ENCODE results near the gene ACSS3. TPM values are rescaled to one million over a fixed set of nuclear protein-coding genes. Genes with fewer than 3 reads are reported as not detected.
"Not testable (repeated sequence)": the region's sequence is repeated elsewhere in the genome, so short reads cannot be mapped to it uniquely, and the experiment has no call there.

ACSS3 gene
- polyA plus RNA-seq, 3 donors from 2014 or later, result not detected

- Mint-ChIP-seq H3K4me3 (no peak overlapping the region), H3K9me3 (peaks cover 0 to 21% (median 5%) of the 10 kb centered on the region in 6 donors), H3K27me3 (ENCODE audit: low read depth in 3 of 3) (peaks cover 0 to 1% (median 0%) of the 10 kb centered on the region in 3 donors), H3K27ac (no peak overlapping the region), H3K36me3 (no peaks in the 10 kb centered on the region), H3K4me1 (no peaks in the 10 kb centered on the region)
- DNase-seq, result no peak
Measured at GRCh38 chr12:81207173-81207572, 129.3 kb downstream of the ACSS3 start.

DNA sequence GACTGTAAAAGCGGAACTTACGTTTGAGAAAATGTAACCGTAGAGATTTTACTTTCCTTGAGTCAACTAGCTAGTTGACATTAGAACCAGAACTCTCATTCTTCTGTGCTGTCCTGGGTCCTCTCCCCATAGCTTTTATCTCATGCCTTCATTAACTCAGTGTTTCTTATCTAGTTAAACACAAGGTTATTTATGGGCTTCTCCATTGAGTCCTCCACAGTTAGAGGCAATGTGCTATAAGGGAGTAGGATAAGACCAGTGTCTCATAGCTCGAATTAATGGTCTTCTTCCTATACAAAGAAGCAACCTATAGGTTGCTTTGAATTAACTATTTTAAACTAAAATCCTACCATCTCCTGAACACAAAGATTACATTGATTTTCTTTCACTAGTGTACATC is 129.8 kb downstream of the ACSS3 start:
- no peak overlapping the region for H3K4me3 Mint-ChIP-seq
- no peaks in the 10 kb centered on the region for H3K4me1 Mint-ChIP-seq
- no peaks in the 10 kb centered on the region for H3K36me3 Mint-ChIP-seq
- H3K9me3 Mint-ChIP-seq, result peaks cover 0 to 24% (median 5%) of the 10 kb centered on the region in 6 donors
- H3K27ac Mint-ChIP-seq, result no peak overlapping the region
- no peak for DNase-seq
- peaks cover 0 to 1% (median 0%) of the 10 kb centered on the region in 3 donors for H3K27me3 Mint-ChIP-seq (ENCODE audit: low read depth in 3 of 3)

- Mint-ChIP-seq H3K27ac (no peak overlapping the region), H3K4me3 (no peak overlapping the region), H3K36me3 (no peaks in the 10 kb centered on the region), H3K27me3 (ENCODE audit: low read depth in 3 of 3) (peaks cover 0 to 1% (median 0%) of the 10 kb centered on the region in 3 donors), H3K4me1 (no peaks in the 10 kb centered on the region), H3K9me3 (peaks cover 0 to 29% (median 5%) of the 10 kb centered on the region in 6 donors)
- DNase-seq, result no peak
Measured at GRCh38 chr12:81208187-81208911, 130.5 kb downstream of the ACSS3 start.

DNA sequence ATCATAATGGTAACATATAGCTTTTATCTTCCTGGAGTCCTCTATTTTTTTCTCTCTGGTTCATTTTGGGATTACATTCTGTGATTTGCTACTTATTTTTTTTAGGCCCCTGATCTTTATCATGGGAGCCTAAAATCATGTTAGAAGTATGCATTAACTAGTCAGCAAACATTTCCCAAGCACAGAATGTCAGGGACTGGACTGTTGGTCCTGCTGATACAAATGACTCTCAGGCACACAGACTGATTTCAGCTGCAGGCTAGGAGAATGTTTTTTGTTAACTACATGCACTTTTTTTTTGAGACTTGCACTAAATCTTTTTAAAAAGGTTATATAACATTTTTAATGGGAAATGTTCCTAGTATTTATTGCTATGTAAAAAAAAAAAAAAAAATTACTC is 131.1 kb downstream of the ACSS3 start:
- peaks cover 0 to 1% (median 0%) of the 10 kb centered on the region in 3 donors for H3K27me3 Mint-ChIP-seq (ENCODE audit: low read depth in 3 of 3)

GRCh38 chr12:81209772-81210225 is 131.9 kb downstream of the ACSS3 start:
- DNase-seq; H3K27ac Mint-ChIP-seq; H3K4me1 Mint-ChIP-seq; H3K36me3 Mint-ChIP-seq; H3K4me3 Mint-ChIP-seq; H3K27me3 Mint-ChIP-seq (ENCODE audit: low read depth in 3 of 3): not testable (repeated sequence)
- peaks cover 1 to 29% (median 6%) of the 10 kb centered on the region in 6 donors for H3K9me3 Mint-ChIP-seq

More for the DNA sequence above, 131.1 kb downstream of the ACSS3 start:
- no peaks in the 10 kb centered on the region for H3K36me3 Mint-ChIP-seq
- H3K4me1 Mint-ChIP-seq, result no peaks in the 10 kb centered on the region
- no peak overlapping the region for H3K4me3 Mint-ChIP-seq
- no peak overlapping the region for H3K27ac Mint-ChIP-seq
- peaks cover 1 to 29% (median 7%) of the 10 kb centered on the region in 6 donors for H3K9me3 Mint-ChIP-seq
- DNase-seq, result no peak

- H3K9me3 Mint-ChIP-seq, result peaks cover 1 to 33% (median 5%) of the 10 kb centered on the region in 6 donors
- DNase-seq, result no peak
- H3K27me3 Mint-ChIP-seq (ENCODE audit: low read depth in 3 of 3), result peaks cover 0 to 1% (median 0%) of the 10 kb centered on the region in 3 donors
- no peak overlapping the region for H3K27ac Mint-ChIP-seq
- no peak overlapping the region for H3K4me3 Mint-ChIP-seq
- no peaks in the 10 kb centered on the region for H3K4me1 Mint-ChIP-seq
- H3K36me3 Mint-ChIP-seq, result no peaks in the 10 kb centered on the region
Measured at GRCh38 chr12:81211306-81211705, 133.4 kb downstream of the ACSS3 start.

- H3K36me3 Mint-ChIP-seq, result no peaks in the 10 kb centered on the region
- DNase-seq, result no peak
- no peaks in the 10 kb centered on the region for H3K4me1 Mint-ChIP-seq
- H3K27ac Mint-ChIP-seq, result no peak overlapping the region
- no peak overlapping the region for H3K4me3 Mint-ChIP-seq
- peaks cover 0 to 1% (median 0%) of the 10 kb centered on the region in 3 donors for H3K27me3 Mint-ChIP-seq (ENCODE audit: low read depth in 3 of 3)
- peaks cover 1 to 29% (median 5%) of the 10 kb centered on the region in 6 donors for H3K9me3 Mint-ChIP-seq
Measured at GRCh38 chr12:81212996-81213696, 135.3 kb downstream of the ACSS3 start.

GRCh38 chr12:81216739-81217138 is 138.9 kb downstream of the ACSS3 start:
- Mint-ChIP-seq H3K4me1 (no peaks in the 10 kb centered on the region), H3K4me3 (no peak overlapping the region), H3K27ac (no peak overlapping the region), H3K9me3 (peaks cover 1 to 33% (median 5%) of the 10 kb centered on the region in 6 donors), H3K36me3 (no peaks in the 10 kb centered on the region), H3K27me3 (ENCODE audit: low read depth in 3 of 3) (no peaks in the 10 kb centered on the region)
- no peak for DNase-seq

DNA sequence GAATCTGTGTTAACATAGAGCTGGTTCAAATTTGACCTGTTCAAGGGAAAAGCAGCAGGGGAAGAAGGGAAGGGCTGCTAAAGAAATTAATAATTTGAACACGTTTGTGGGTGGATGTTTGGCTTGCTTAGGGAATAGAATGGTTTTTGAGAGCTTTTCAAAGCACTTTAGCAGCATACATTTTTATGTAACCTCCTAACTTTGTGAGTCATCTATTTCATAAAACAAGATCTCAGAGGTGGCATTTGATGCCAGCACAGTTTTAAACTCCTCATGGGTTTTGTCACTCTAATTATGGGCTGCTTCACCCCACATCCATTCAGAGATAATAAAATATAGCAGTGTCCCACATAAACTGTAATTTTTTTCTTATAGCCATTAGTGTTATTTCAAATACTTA is 143.8 kb downstream of the ACSS3 start:
- peaks cover 0 to 29% (median 3%) of the 10 kb centered on the region in 6 donors for H3K9me3 Mint-ChIP-seq
- H3K4me3 Mint-ChIP-seq, result no peak overlapping the region
- no peak overlapping the region for H3K27ac Mint-ChIP-seq
- DNase-seq, result no peak
- H3K4me1 Mint-ChIP-seq, result no peaks in the 10 kb centered on the region
- H3K27me3 Mint-ChIP-seq (ENCODE audit: low read depth in 3 of 3), result peaks cover 0 to 1% (median 0%) of the 10 kb centered on the region in 3 donors
- H3K36me3 Mint-ChIP-seq, result no peaks in the 10 kb centered on the region

DNA sequence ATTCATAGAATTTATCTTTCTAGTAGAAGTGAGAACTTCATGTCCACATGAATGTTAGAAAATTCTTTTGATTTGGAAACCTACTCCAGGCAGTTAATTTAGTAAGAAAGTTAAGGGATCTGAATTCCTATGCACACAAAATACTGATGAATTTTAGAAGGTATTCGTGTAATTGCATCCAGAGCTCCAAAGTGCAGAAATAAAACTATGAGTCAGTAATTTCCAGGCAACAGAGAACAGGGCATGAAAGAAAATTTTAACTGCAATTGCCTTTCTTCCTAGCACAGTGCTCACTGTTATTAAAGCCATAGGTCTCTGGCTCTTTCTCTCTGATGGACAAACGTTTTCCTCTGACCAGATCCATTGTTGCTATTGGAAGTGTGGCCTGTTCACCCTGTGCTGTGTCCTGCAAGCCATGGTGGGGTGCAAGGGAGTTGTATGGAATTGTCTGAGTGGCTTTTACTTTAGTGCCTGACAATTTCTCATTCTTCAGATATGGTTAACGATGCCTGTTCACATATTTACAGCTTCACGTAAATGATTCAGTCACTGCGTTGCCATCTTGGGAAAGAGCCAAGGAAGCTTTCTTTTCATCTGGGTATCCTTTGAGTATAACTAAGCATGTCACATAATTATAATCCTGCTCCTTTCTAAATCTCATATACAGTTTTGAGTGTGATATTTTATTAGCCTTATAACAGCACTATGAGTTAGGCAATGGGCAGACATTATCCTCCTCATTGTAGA is 145.1 kb downstream of the ACSS3 start:
- no peak overlapping the region for H3K27ac Mint-ChIP-seq
- H3K27me3 Mint-ChIP-seq (ENCODE audit: low read depth in 3 of 3), result peaks cover 0 to 1% (median 0%) of the 10 kb centered on the region in 3 donors
- peaks cover 1 to 40% (median 5%) of the 10 kb centered on the region in 6 donors for H3K9me3 Mint-ChIP-seq
- H3K4me1 Mint-ChIP-seq, result no peaks in the 10 kb centered on the region
- DNase-seq, result no peak
- H3K4me3 Mint-ChIP-seq, result no peak overlapping the region
- no peaks in the 10 kb centered on the region for H3K36me3 Mint-ChIP-seq

DNA sequence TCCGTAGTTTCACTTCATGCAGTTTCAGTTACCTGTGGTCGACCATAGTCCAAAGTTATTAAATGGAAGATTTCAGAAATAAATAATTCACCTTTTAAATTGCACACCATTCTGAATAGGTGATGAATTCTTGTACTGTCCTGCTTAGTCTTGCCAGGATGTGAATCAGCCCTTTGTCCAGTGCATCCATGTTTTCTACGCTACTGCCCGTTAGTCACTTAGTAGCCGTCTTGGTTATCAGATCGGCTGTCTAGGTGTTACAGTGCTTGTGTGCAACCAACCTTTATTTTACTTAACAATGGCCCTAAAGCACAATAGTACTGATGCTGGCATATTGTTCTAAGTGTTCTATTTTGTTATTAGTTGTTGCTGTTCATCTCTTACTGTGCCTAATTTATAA is 146.7 kb downstream of the ACSS3 start:
- H3K4me1 Mint-ChIP-seq, result no peaks in the 10 kb centered on the region
- peaks cover 0 to 1% (median 0%) of the 10 kb centered on the region in 3 donors for H3K27me3 Mint-ChIP-seq (ENCODE audit: low read depth in 3 of 3)
- no peaks in the 10 kb centered on the region for H3K36me3 Mint-ChIP-seq
- H3K27ac Mint-ChIP-seq, result no peak overlapping the region
- peaks cover 1 to 31% (median 6%) of the 10 kb centered on the region in 6 donors for H3K9me3 Mint-ChIP-seq
- no peak overlapping the region for H3K4me3 Mint-ChIP-seq
- DNase-seq, result no peak

GRCh38 chr12:81229759-81230158 is 151.9 kb downstream of the ACSS3 start:
- H3K9me3 Mint-ChIP-seq, result peaks cover 0 to 25% (median 8%) of the 10 kb centered on the region in 6 donors
- no peaks in the 10 kb centered on the region for H3K4me1 Mint-ChIP-seq
- no peak for DNase-seq
- H3K27ac Mint-ChIP-seq, result no peak overlapping the region
- H3K4me3 Mint-ChIP-seq, result no peak overlapping the region
- H3K27me3 Mint-ChIP-seq (ENCODE audit: low read depth in 3 of 3), result peaks cover 0 to 1% (median 0%) of the 10 kb centered on the region in 3 donors
- H3K36me3 Mint-ChIP-seq, result no peaks in the 10 kb centered on the region

- Mint-ChIP-seq H3K27ac (no peak overlapping the region), H3K36me3 (no peaks in the 10 kb centered on the region), H3K27me3 (ENCODE audit: low read depth in 3 of 3) (no peaks in the 10 kb centered on the region)
Measured at GRCh38 chr12:81231574-81232368, 153.9 kb downstream of the ACSS3 start.

More at GRCh38 chr12:81231574-81232368, 153.9 kb downstream of the ACSS3 start:
- no peak for DNase-seq
- peaks cover 0 to 21% (median 7%) of the 10 kb centered on the region in 6 donors for H3K9me3 Mint-ChIP-seq
- no peak overlapping the region for H3K4me3 Mint-ChIP-seq
- no peaks in the 10 kb centered on the region for H3K4me1 Mint-ChIP-seq
